Endothelial cell of umbilical vein (primary cell): Measurements from ENCODE around the gene DGLUCY.

ENCODE experiments used
- CTCF ChIP-seq, 2 donors: IDR thresholded peaks; 1 replicate in 1 of 2; 2 replicates in 1 of 2; pipeline ENCODE4 v1.5.1; 2011; ENCODE audit warnings: low read length in 2 of 2, mild to moderate bottlenecking in 2 of 2, moderate library complexity in 2 of 2, control low read depth in 1 of 2, inconsistent platforms in 1 of 2, low read depth in 1 of 2; ENCODE audit not compliant: insufficient read depth in 1 of 2; ENCODE audit errors: extremely low read depth in 1 of 2
- EZH2 ChIP-seq: IDR thresholded peaks from 2 replicates; pipeline ENCODE4 v1.6.1; 2012; ENCODE audit warnings: borderline replicate concordance, low read depth, mild to moderate bottlenecking, moderate library complexity, low read length, inconsistent platforms; ENCODE audit not compliant: severe bottlenecking
- FOS ChIP-seq: IDR thresholded peaks from 2 replicates; pipeline ENCODE4 v1.6.1; 2011; ENCODE audit warnings: mild to moderate bottlenecking, low read length, moderate library complexity, borderline replicate concordance; ENCODE audit not compliant: insufficient read depth
- GATA2 ChIP-seq: IDR thresholded peaks from 2 replicates; pipeline ENCODE4 v1.7.0; 2011; ENCODE audit warnings: low read depth, mild to moderate bottlenecking, moderate library complexity, mixed read lengths, low read length; ENCODE audit not compliant: insufficient read length, insufficient read depth
- JUN ChIP-seq: IDR thresholded peaks from 2 replicates; pipeline ENCODE4 v1.6.1; 2011; ENCODE audit warnings: borderline replicate concordance, low read depth; ENCODE audit not compliant: insufficient read length, insufficient read depth
- POLR2A ChIP-seq: IDR thresholded peaks from 2 replicates; pipeline ENCODE4 v1.6.1; 2012; ENCODE audit warnings: low read depth, mild to moderate bottlenecking, control low read depth, low read length
- POLR2AphosphoS5 ChIP-seq: IDR thresholded peaks from 2 replicates; pipeline ENCODE4 v1.6.1; 2012; ENCODE audit warnings: low read depth, mild to moderate bottlenecking, control low read depth, low read length, moderate library complexity; ENCODE audit not compliant: insufficient read depth

- no peak for TF ChIP-seq FOS
- no peak for TF ChIP-seq CTCF (IDR thresholded peaks at IDR 0.05; ENCODE audit: extremely low read depth in 1 of 2, insufficient read depth in 1 of 2, low read depth in 1 of 2, low read length in 2 of 2)
- no peak for TF ChIP-seq EZH2
- no peak for TF ChIP-seq POLR2A
- TF ChIP-seq JUN = no peak
- no peak for TF ChIP-seq GATA2
- no peak for TF ChIP-seq POLR2AphosphoS5
These were observed 4.1 kb downstream of the DGLUCY start for GRCh38 chr14:91117960-91118359.
